Mucosa of rectum (tissue), 2 donors: ENCODE data around the gene FSTL3.
A peak's percentile ranks its signal among the peaks of the same experiment; 100 is the strongest.
"Not testable (repeated sequence)": the region's sequence is repeated elsewhere in the genome, so short reads cannot be mapped to it uniquely, and the experiment has no call there.

Experiments used
- H3K27ac ChIP-seq, 2 donors: one replicate each; pipeline ENCODE4 v1.7.0; 2013; ENCODE audit warnings: inconsistent platforms in 2 of 2, low read depth in 2 of 2, low read length in 2 of 2
- H3K27me3 ChIP-seq, 2 donors: one replicate each; pipeline ENCODE4 v1.7.0; 2013; ENCODE audit warnings: low read length in 2 of 2; ENCODE audit not compliant: control insufficient read depth in 2 of 2, insufficient read depth in 2 of 2
- H3K36me3 ChIP-seq, 2 donors: one replicate each; pipeline ENCODE4 v1.7.0; 2013; ENCODE audit warnings: low read length in 2 of 2; ENCODE audit not compliant: control insufficient read depth in 2 of 2, insufficient read depth in 2 of 2
- H3K4me1 ChIP-seq, 2 donors: one replicate each; pipeline ENCODE4 v1.7.0; 2013; ENCODE audit warnings: low read length in 2 of 2, mild to moderate bottlenecking in 1 of 2; ENCODE audit not compliant: control insufficient read depth in 2 of 2, insufficient read depth in 2 of 2
- H3K4me3 ChIP-seq, 2 donors: one replicate each; pipeline ENCODE4 v1.7.0; 2013; ENCODE audit warnings: low read length in 2 of 2
- H3K9ac ChIP-seq, 2 donors: one replicate each; pipeline ENCODE4 v1.7.0; 2013; ENCODE audit warnings: low read length in 2 of 2, low read depth in 1 of 2, mild to moderate bottlenecking in 1 of 2
- H3K9me3 ChIP-seq, 2 donors: one replicate each; pipeline ENCODE4 v1.7.0; 2013; ENCODE audit warnings: low read length in 2 of 2; ENCODE audit not compliant: control insufficient read depth in 2 of 2
- donor health status: healthy.
- donor health status: Normal muscosa, but diverticular disease.

The FSTL3 gene

DNA sequence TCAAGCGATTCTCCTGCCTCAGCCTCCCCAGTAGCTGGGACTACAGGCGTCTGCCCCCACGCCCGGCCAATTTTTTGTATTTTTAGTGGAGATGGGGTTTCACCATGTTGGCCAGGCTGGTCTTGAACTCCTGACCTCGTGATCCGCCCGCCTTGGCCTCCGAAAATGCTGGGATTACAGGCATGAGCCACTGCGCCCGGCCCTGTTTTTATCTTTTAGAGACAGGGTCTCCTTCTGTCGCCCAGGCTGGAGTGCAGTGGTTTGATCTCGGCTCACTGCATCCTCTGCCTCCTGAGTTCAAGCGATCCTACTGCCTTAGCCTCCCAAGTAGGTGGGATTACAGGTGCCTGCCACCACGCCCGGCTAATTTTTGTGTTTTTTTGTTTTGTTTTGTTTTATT, 22.3 kb downstream of the FSTL3 start:
- H3K9me3 ChIP-seq, H3K9ac ChIP-seq, H3K27ac ChIP-seq, H3K27me3 ChIP-seq, H3K4me3 ChIP-seq, H3K4me1 ChIP-seq, H3K36me3 ChIP-seq: not testable (repeated sequence)

DNA sequence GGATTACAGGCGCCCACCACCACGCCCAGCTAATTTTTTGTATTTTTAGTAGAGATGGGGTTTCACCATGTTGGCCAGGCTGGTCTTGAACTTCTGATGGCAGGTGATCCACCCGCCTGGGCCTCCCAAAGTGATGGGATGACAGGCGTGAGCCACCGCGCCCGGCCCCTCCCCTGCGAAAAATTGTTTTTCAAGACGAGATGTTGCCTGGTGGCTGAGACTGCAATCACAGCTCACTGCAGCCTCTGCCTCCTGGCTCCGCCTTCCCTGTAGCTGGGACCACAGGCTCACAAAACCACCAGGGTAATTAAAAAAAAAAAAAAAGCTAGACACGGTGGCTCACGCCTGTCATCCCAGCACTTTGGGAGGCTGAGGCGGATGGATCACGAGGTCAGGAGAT, 23.7 kb downstream of the FSTL3 start:
- H3K9ac ChIP-seq, H3K36me3 ChIP-seq, H3K9me3 ChIP-seq, H3K27ac ChIP-seq, H3K27me3 ChIP-seq, H3K4me3 ChIP-seq, H3K4me1 ChIP-seq: not testable (repeated sequence)

DNA sequence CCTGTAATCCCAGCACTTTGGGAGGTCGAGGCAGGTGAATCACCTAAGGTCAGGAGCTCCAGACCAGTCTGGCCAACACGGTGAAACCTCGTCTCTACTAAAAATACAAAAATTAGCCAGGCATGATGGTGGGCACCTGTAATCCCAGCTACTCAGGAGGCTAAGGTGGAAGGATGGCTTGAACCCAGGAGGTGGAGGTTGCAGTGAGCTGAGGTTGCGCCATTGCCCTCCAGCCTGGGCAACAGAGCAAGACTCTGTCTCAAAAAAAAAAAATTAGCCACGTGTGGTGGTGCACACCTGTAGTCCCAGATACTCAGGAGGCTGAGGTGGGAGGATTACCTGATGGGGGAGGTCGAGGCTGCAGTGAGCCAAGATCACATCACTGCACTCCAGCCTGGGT, 26.7 kb downstream of the FSTL3 start:
- H3K4me1 ChIP-seq, H3K9ac ChIP-seq, H3K9me3 ChIP-seq, H3K36me3 ChIP-seq, H3K27me3 ChIP-seq, H3K4me3 ChIP-seq, H3K27ac ChIP-seq: not testable (repeated sequence)

DNA sequence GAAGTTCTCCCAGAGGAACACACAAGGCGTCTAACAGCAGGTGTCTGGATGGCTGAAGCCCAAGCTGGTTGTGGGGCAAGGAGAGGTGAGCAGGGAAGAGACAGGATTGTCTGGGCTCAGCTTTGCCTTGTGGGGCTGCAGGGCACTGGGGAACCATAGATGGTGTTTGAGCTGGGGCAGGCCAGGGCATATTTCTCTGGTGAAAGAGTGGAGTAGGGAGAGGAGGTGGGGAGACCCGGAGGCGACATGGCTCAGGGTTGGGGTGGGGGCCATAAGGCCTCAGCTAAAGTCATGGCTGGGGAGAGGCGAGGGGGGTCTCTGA, 27.1 kb downstream of the FSTL3 start:
- Histone ChIP-seq H3K9ac (no peak overlapping the region), H3K4me3 (peak overlapping the region in 1 of 2 donors; percentile 38), H3K27ac (no peak overlapping the region), H3K27me3 (peaks cover 8 to 10% of the 10 kb centered on the region in 2 donors), H3K4me1 (no peaks in the 10 kb centered on the region), H3K9me3 (no peaks in the 10 kb centered on the region), H3K36me3 (no peaks in the 10 kb centered on the region)

DNA sequence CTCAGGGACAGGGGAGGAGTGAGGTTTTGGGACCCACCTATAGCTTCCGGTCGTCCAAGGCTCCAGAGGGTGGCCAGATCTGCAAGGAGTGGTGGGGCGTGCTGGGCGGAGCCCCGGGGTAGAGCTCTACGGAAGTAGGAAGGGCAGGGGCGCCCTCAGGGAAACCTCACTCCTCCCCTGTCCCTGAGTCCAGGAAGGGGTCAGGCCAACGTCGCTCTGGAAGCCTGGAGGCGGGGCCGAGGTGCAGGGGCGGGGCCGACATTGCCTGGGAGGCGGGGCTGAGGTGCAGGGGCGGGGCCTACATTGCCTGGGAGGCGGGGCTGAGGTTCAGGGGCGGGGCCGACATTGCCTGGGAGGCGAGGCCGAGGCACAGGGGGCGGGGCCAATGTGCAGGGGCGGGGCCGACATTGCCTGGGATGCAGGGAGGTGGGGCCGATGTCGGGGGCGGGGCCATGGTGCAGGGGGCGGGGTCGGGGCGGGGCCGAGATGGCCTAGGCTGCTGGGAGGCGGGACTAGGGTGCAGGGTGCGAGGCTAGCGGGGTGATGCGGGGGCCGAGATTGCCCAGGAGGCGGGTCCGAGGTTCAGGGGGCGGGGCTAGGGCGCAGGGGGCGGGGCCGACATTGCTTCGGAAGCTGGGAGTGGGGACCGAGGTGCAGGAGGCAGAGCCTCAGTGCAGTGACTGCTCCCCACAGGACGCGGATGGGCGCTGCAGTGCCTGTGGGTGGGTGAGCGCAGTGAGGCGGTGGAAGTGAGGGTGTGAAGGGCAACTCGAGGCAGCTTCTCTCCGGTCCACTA, 27.7 kb downstream of the FSTL3 start:
- H3K36me3 ChIP-seq, result no peaks in the 10 kb centered on the region
- H3K9me3 ChIP-seq, result no peaks in the 10 kb centered on the region
- H3K27me3 ChIP-seq, result peaks cover 8 to 11% of the 10 kb centered on the region in 2 donors
- H3K27ac ChIP-seq, result no peak overlapping the region
- H3K9ac ChIP-seq, result no peak overlapping the region
- H3K4me1 ChIP-seq, result no peaks in the 10 kb centered on the region
- H3K4me3 ChIP-seq, result peak overlapping the region in 1 of 2 donors; percentile 38

DNA sequence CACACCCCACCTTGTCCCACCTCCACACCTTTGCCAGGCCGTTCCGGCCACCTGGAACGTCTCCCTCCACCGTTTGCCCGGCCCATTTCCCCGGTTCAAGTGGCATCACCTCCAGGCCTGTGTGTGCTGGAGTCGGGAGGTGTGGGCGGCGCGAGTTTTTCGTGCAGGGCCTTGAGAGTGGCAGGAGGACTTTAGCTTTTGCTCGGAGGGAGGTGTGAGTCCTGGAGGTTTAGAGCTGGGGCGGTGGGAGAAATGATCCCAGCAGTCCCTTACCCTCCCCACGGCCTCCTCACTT, 28.2 kb downstream of the FSTL3 start:
- H3K27ac ChIP-seq, result no peak overlapping the region
- H3K9me3 ChIP-seq, result no peaks in the 10 kb centered on the region
- H3K4me3 ChIP-seq, result no peak overlapping the region
- H3K27me3 ChIP-seq, result peaks cover 8 to 11% of the 10 kb centered on the region in 2 donors
- no peaks in the 10 kb centered on the region for H3K4me1 ChIP-seq
- no peak overlapping the region for H3K9ac ChIP-seq
- H3K36me3 ChIP-seq, result no peaks in the 10 kb centered on the region

DNA sequence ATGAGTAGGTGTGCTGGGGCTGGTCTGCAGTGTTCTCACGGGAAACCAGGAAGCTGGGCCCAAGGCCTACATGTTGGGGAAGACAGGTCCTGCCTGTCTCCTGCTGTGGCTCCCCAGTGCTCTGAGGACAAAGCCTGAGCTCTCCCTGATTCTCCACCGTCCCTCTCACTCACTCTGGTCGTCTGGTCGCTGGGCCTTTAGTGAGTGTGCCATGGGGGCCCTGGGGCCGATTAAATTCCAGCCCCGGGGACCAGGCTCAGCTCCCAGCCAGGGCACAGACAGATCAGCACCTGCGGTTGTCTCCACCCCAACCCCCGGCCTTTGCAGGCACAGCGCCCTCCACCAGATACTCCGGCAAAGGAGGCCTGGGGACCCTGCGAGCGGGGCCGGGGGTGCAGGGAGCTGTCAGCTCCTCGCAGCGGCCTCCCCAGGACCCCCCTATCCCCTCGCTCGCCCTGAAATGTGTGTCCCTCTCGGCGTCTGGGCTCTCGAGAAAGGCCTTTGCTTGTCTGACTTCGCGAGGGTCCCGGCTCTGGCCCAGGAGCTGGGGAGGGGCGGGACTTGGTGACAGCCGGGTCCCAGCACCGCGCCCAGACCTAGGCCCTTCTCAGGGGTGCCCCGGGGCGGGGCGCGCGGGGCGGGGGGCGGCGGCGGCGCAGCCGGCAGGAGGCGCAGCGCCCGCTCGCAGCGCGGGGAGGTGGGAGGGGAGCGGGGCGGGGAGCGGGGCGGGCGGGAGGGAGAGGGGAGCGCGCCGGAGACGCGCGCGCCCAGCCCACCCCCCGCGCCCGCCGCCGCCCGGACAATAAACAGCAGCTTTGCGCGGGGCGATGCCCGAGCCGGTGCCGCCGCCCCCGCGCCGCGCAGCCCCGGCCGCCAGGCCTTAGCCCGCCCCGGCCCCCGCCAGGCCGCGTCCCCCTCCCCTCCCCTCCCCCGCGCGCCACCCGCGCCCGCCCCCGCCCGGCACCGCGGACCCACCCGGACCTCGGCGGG, 32.3 kb downstream of the FSTL3 start, which contains the start of gene PALM:
TSS of gene PALM (plus strand) at position 782 of the 990 bp plus-strand sequence. CDS start 212 bp downstream, outside the sequence.
- no peaks in the 10 kb centered on the region for H3K9me3 ChIP-seq
- peak within 1 kb of the TSS in 1 of 2 donors; percentile 38 for H3K27ac ChIP-seq
- no peaks in the 10 kb centered on the region for H3K36me3 ChIP-seq
- H3K4me3 ChIP-seq, result no peak within 1 kb of the TSS
- no peaks in the 10 kb centered on the region for H3K4me1 ChIP-seq
- H3K27me3 ChIP-seq, result peaks cover 5 to 15% of the 10 kb centered on the region in 2 donors
- peak within 1 kb of the TSS in 1 of 2 donors; percentile 17 for H3K9ac ChIP-seq

DNA sequence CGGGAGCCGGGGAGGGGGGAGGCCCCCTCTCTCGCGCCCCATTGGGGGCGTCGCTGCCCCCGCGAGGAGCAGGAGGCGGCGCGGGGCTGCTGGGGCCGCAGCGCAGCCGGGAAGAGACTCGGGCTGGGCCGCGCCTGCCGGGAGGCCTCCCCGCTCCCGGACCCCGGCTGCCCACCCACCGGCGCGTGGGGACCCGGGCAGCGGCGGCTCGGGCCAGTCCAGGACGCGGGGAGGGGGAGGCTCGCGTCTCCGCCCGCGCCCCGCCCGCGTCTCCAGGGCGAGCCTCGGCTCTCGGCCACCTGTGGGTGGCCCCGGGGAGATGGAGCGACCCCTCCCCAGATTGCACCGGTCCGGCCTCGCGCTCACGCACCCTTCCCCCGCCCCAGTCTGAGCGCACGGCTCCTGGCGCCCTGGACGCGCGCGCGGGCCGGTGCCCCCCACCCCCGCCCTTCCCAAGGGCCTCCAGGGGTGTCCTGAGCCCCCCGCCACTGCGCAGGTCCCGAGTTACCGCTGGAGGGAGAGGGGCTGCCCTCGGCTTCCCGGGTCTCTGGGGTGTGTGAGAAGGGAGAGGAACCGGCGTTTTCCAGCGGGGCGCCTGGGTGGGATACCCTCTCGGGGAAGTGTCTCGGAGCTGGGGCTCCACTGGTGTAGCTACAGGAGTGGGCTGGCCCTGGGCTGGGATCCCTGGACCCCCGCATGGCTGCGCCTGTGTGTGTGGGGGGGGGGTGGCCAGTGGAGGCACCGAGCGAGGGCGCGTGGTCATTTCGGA, 33.2 kb downstream of the FSTL3 start:
- Histone ChIP-seq H3K27me3 (peaks cover 5 to 15% of the 10 kb centered on the region in 2 donors), H3K27ac (peak overlapping the region in 1 of 2 donors; percentile 38), H3K4me3 (no peak overlapping the region), H3K4me1 (no peaks in the 10 kb centered on the region), H3K36me3 (no peaks in the 10 kb centered on the region), H3K9ac (peak overlapping the region in 1 of 2 donors; percentile 17), H3K9me3 (no peaks in the 10 kb centered on the region)

DNA sequence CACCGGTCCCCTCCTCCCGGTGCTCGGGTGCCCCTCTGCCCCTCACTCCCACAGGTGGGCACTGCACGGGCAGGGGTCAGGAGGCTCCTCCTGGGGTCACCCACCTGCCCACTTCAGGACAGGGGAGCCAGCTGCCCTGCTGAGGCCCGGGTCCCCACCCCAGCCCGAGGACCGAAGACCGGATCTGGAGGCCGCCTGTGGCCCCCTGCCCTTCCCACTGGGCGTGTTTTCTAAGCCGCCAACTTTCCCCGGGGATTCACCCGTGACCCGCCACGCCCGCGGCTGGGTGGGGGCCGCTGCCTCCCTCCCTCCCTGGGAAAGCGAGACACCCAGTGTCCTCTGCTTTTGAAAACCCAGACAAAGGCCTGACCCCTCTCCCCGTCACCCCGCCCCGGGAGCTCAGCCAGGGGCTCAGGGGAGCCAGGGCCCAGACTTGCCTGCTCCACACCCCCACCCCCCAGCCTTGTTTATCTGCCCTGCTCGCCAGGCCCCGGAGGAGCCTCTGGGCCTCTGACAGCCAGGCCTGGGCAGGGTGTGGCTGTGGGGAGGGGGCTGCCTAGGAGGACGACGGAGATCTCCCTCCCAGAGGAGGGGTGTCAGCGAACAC, 33.9 kb downstream of the FSTL3 start:
- Histone ChIP-seq H3K4me1 (no peaks in the 10 kb centered on the region), H3K9me3 (no peaks in the 10 kb centered on the region), H3K36me3 (no peaks in the 10 kb centered on the region), H3K9ac (peak overlapping the region in 1 of 2 donors; percentile 17), H3K27me3 (peaks cover 5 to 15% of the 10 kb centered on the region in 2 donors), H3K4me3 (no peak overlapping the region), H3K27ac (peak overlapping the region; percentile 29 to 38)
